Fibroblast of lung (primary cell): ENCODE measurements around the gene CSKMT. TPM values are rescaled to one million over a fixed set of nuclear protein-coding genes. Genes with fewer than 3 reads are reported as not detected.
A peak's percentile ranks its signal among the peaks of the same experiment; 100 is the strongest.

Experiments used
- DNase-seq, 2 donors: peaks; one replicate each; pipeline versions ENCODE4 v3.0.0 to v3.0.0-alpha.2; 2010; ENCODE audit warnings: low read depth in 2 of 2
- H2AFZ ChIP-seq: 2 replicates; pipeline ENCODE4 v1.5.1; 2012; ENCODE audit warnings: low read length, control low read depth, inconsistent platforms
- H3K27ac ChIP-seq: 2 replicates; pipeline ENCODE4 v1.5.1; 2011; ENCODE audit warnings: low read length, control low read depth; ENCODE audit not compliant: insufficient read depth
- H3K27me3 ChIP-seq: 2 replicates; pipeline ENCODE4 v1.5.1; 2011; ENCODE audit warnings: mild to moderate bottlenecking, low read length; ENCODE audit not compliant: control insufficient read depth, insufficient read depth
- H3K36me3 ChIP-seq: 2 replicates; pipeline ENCODE4 v1.5.1; 2011; ENCODE audit warnings: low read length; ENCODE audit not compliant: control insufficient read depth, insufficient read depth
- H3K4me1 ChIP-seq: 2 replicates; pipeline ENCODE4 v1.5.1; 2011; ENCODE audit warnings: low read length; ENCODE audit not compliant: control insufficient read depth, insufficient read depth; ENCODE audit errors: extremely low read depth
- H3K4me2 ChIP-seq: 2 replicates; pipeline ENCODE4 v1.5.1; 2011; ENCODE audit warnings: low read length, control low read depth; ENCODE audit not compliant: insufficient read depth; ENCODE audit errors: extremely low read depth
- H3K4me3 ChIP-seq, 4 experiments: fragments of 200-600 bp in 1 of 4; sonication (generic) in 1 of 4; replicated peaks in 1 of 4; 2 replicates each; pipeline ENCODE4 v1.5.1; 2011 to 2016; ENCODE audit warnings: low read length in 4 of 4, low read depth in 3 of 4, mild to moderate bottlenecking in 3 of 4, control low read depth in 2 of 4, inconsistent platforms in 1 of 4, mixed read lengths in 1 of 4; ENCODE audit not compliant: insufficient read depth in 1 of 4; ENCODE audit errors: control extremely low read depth in 1 of 4
- H3K79me2 ChIP-seq: 2 replicates; pipeline ENCODE4 v1.5.1; 2012; ENCODE audit warnings: mild to moderate bottlenecking, low read length, inconsistent platforms; ENCODE audit not compliant: control insufficient read depth, insufficient read depth
- H3K9ac ChIP-seq: 2 replicates; pipeline ENCODE4 v1.5.1; 2011; ENCODE audit warnings: mild to moderate bottlenecking, low read length, control low read depth; ENCODE audit not compliant: insufficient read depth
- H3K9me3 ChIP-seq: 2 replicates; pipeline ENCODE4 v1.5.1; 2012; ENCODE audit warnings: low read depth, low read length; ENCODE audit not compliant: control insufficient read depth, insufficient read depth
- H4K20me1 ChIP-seq: 2 replicates; pipeline ENCODE4 v1.5.1; 2011; ENCODE audit warnings: low read length; ENCODE audit not compliant: control insufficient read depth, insufficient read depth; ENCODE audit errors: extremely low read depth
- EZH2 ChIP-seq: IDR thresholded peaks from 2 replicates; pipeline ENCODE4 v1.5.1; 2012; ENCODE audit warnings: low read length, control low read depth, mild to moderate bottlenecking; ENCODE audit errors: missing control alignments
- polyA plus RNA-seq, 2 donors: library from polyadenylated mRNA; depleted of rRNA in 1 of 2; stranded (reverse) in 1 of 2; unstranded in 1 of 2; fragments of >200 nt; gene quantifications; 2 replicates each; pipeline ENCODE4 v1.2.1, GENCODE V29; 2011 to 2012; ENCODE audit warnings: missing spikeins in 1 of 2
- total RNA-seq: library from RNA; depleted of rRNA; stranded (reverse); fragments of >200 nt; gene quantifications from 2 replicates; pipeline ENCODE4 v1.2.1, GENCODE V29; 2014
- TF ChIP-seq, protein P1 (sequence below), 2 donors: IDR thresholded peaks in 1 of 2; conservative IDR thresholded peaks in 1 of 2; 1 replicate in 1 of 2; 2 replicates in 1 of 2; pipeline ENCODE4 v1.5.1; 2011 to 2012; ENCODE audit warnings: low read length in 2 of 2, control low read depth in 1 of 2, inconsistent platforms in 1 of 2, low read depth in 1 of 2, mild to moderate bottlenecking in 1 of 2

The CSKMT gene
- total and polyA plus RNA-seq, 2 donors (not counting 1 experiment from before 2014, with no cell fraction given), result 2.9 to 8.4 TPM

DNA sequence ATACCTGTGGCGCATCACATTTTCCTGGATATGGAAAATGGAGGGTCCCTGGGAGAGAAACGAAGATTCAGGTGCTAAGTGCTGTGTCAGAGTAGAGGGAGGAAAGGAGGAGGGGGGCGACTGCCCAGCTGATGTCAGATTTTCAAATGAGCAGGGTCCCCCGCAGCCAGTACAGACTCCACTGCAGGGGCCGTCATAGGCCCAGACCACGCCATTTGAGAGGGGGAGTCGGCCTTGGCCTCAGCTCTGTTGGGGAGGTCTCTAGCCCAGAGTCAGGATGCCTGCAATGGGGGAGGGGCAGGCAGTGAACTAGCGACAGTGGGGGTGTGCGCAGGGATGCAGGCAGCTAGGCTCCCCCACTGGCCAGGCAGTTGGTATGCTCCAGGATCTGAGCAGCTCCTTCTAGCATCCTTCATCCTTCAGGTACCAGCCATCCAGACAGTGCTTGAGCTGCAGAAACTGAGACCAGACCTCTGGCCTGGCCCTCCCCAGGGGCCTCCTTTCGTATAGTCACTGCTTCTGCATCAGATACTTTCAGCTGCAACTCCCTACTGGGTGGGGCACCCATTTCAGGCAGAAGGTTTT lies 42.3 kb downstream of the CSKMT start, which contains the start of the genes BSCL2 and GNG3:
Gene BSCL2 (minus strand): TSS at position 148 of the 585 bp plus-strand sequence. CDS start 229 bp downstream, outside the sequence.
Gene GNG3 (plus strand): TSS at position 400 of the 585 bp plus-strand sequence. CDS start 620 bp downstream, outside the sequence.
- Histone ChIP-seq H3K79me2 (no peaks in the 10 kb centered on the region), H3K27me3 (no peaks in the 10 kb centered on the region), H3K9me3 (no peaks in the 10 kb centered on the region), H4K20me1 (no peaks in the 10 kb centered on the region), H3K27ac (peak within 1 kb of the TSS; percentile 36), H2AFZ (peak within 1 kb of the TSS; percentile 71), H3K4me1 (peaks cover 24% of the 10 kb centered on the region), H3K36me3 (peaks cover 13% of the 10 kb centered on the region), H3K4me2 (peak within 1 kb of the TSS; percentile 95), H3K9ac (no peak within 1 kb of the TSS), H3K4me3 (peak within 1 kb of the TSS in 3 of 4 experiments; percentile 45 to 72 (median 63))
- peak in 1 of 2 donors; percentile 26 for DNase-seq
- no peak for TF ChIP-seq EZH2
- TF ChIP-seq, protein P1, sequence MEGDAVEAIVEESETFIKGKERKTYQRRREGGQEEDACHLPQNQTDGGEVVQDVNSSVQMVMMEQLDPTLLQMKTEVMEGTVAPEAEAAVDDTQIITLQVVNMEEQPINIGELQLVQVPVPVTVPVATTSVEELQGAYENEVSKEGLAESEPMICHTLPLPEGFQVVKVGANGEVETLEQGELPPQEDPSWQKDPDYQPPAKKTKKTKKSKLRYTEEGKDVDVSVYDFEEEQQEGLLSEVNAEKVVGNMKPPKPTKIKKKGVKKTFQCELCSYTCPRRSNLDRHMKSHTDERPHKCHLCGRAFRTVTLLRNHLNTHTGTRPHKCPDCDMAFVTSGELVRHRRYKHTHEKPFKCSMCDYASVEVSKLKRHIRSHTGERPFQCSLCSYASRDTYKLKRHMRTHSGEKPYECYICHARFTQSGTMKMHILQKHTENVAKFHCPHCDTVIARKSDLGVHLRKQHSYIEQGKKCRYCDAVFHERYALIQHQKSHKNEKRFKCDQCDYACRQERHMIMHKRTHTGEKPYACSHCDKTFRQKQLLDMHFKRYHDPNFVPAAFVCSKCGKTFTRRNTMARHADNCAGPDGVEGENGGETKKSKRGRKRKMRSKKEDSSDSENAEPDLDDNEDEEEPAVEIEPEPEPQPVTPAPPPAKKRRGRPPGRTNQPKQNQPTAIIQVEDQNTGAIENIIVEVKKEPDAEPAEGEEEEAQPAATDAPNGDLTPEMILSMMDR (conservative IDR thresholded peaks at IDR 0.05 in 1 of 2, IDR thresholded peaks at IDR 0.05 in 1 of 2; ENCODE audit: low read depth in 1 of 2, low read length in 2 of 2), result no peak

DNA sequence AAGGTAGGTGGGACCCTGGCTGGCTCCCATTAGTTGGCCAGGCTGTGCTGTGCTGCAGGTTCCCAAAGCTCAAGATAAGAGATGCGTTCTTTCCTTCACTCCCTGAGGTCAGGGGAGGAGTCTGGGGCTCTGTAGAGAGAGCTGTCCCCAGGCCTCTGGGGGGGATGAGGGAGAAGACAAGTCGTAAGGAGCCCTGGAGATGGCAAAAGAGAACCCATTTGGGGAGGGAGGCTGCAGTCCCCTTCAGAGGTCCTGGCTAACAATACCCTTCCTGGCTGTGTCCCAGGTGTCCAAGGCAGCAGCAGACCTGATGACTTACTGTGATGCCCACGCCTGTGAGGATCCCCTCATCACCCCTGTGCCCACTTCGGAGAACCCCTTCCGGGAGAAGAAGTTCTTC lies 43.3 kb downstream of the CSKMT start:
- peaks cover 24% of the 10 kb centered on the region for H3K4me1 ChIP-seq
- peaks cover 13% of the 10 kb centered on the region for H3K36me3 ChIP-seq
- H3K4me3 ChIP-seq, result peak overlapping the region in 1 of 4 experiments; percentile 63
- H3K9me3 ChIP-seq, result no peaks in the 10 kb centered on the region
- no peaks in the 10 kb centered on the region for H3K27me3 ChIP-seq
- no peak overlapping the region for H3K9ac ChIP-seq
- H2AFZ ChIP-seq, result no peak overlapping the region
- no peak for DNase-seq
- H3K27ac ChIP-seq, result peak overlapping the region; percentile 93
- TF ChIP-seq, protein P1 (conservative IDR thresholded peaks at IDR 0.05 in 1 of 2, IDR thresholded peaks at IDR 0.05 in 1 of 2; ENCODE audit: low read depth in 1 of 2, low read length in 2 of 2), result no peak
- TF ChIP-seq EZH2, result no peak
- no peaks in the 10 kb centered on the region for H3K79me2 ChIP-seq
- no peaks in the 10 kb centered on the region for H4K20me1 ChIP-seq
- peak overlapping the region; percentile 95 for H3K4me2 ChIP-seq

DNA sequence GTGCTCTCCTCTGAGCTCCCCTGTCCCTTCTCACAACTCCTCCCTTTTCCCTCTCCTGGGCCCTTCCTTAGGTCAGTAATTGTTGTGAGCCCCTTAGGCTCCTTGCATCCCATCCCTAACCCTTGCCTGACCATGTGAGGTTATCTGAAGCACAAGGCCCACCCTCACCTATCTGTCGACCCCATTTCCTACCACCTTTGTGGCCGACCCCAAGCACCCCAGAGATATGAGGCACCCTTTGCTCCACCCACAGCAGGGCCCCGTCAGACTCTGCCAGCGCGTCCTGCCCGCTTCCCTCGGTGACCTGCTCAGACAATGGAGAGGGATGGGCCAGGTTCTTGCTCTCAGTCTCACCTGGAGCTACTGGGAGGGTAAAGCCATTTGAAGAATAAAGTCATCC lies 43.7 kb downstream of the CSKMT start:
- TF ChIP-seq, protein P1 (conservative IDR thresholded peaks at IDR 0.05 in 1 of 2, IDR thresholded peaks at IDR 0.05 in 1 of 2; ENCODE audit: low read depth in 1 of 2, low read length in 2 of 2), result no peak
- TF ChIP-seq EZH2, result no peak
- peak overlapping the region; percentile 95 for H3K4me2 ChIP-seq
- H3K9me3 ChIP-seq, result no peaks in the 10 kb centered on the region
- H3K79me2 ChIP-seq, result no peaks in the 10 kb centered on the region
- H3K4me1 ChIP-seq, result peaks cover 25% of the 10 kb centered on the region
- H4K20me1 ChIP-seq, result no peaks in the 10 kb centered on the region
- H3K27me3 ChIP-seq, result no peaks in the 10 kb centered on the region
- H3K4me3 ChIP-seq, result peak overlapping the region; percentile 25 to 66 (median 46)
- peak overlapping the region; percentile 93 for H3K27ac ChIP-seq
- H3K36me3 ChIP-seq, result peaks cover 13% of the 10 kb centered on the region
- DNase-seq, result no peak
- peak overlapping the region; percentile 5 for H3K9ac ChIP-seq
- H2AFZ ChIP-seq, result peak overlapping the region; percentile 32
